ENCODE results near the gene LRCH2. TPM values are rescaled to one million over a fixed set of nuclear protein-coding genes. Genes with fewer than 3 reads are reported as not detected.

Gene LRCH2
- total RNA-seq, 4 donors from 2014 or later, result 0.42 to 1.4 (median 0.44) TPM; not detected in 1

DNA sequence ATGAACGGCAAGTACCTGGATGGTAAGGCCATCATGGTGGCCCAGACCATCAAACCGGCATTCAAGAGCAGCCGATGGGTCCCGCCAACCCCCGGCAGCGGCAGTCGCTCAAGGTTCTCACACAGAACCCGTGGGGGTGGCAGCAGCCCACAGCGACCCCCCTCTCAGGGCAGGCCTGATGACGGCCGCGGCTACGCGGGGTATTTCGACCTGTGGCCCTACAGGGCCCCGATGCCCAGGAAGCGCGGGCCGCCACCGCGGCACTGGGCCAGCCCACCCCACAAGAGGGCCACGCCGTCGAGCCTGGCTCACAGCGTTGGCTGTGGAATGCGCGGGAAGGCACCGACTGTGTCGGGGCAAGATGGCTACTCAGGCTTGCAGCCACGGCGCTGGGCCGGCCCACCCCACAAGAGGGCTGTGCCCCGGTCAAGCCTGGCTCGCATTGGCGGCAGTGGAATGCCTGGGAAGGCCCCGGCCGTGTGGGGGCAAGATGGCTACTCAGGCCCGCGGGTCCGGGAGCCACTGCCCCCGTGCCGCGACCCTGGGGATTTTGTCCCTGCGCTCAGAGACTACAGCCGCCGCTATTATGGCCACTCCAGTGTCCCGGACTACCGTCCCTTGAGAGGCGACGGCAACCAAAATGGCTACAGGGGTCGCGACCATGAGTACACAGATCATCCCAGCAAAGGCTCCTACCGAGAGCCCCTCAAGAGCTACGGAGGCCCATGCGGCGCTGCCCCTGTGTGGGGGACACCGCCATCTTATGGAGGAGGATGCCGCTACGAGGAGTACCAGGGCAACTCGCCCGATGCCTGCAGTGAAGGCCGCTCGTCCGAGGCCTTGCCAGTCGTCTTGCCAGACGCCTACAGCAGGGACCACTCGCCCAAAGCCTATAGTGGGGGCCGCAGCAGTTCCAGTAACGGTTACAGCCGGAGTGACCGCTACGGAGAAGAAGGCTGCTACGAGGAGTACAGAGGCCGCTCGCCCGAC is 44.0 kb downstream of the LRCH2 start:
- TF ChIP-seq POLR2A (IDR thresholded peaks at IDR 0.05), result no peak
- TF ChIP-seq CTCF (IDR thresholded peaks at IDR 0.05), result no peak
- no peak for TF ChIP-seq POLR2AphosphoS5 (IDR thresholded peaks at IDR 0.05)
- TF ChIP-seq EP300 (IDR thresholded peaks at IDR 0.05), result no peak
- 96% methylated on average over 29 of the region's 76 CpGs for WGBS

DNA sequence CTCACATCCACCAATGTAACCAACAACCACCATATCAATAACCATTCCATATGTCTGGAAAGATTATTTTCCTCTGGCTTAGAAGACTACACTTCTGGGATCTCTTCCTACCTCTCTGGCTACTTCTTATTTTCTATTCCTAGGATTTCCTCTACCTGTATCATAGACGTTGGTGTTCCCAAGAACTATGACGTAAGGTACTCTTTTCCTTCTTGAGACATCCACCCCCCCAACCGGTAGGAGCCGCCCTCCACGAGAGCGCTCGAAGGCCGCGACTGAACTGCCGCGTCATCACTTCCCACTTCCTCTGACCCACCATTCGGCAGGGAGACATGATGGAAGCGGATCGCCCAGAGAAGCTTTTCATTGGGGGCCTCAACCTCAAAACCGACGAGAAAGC is 44.8 kb downstream of the LRCH2 start, which contains the start of gene RBMXL3:
RBMXL3 (plus strand) TSS at position 301 of the 400 bp plus-strand sequence; CDS start at position 333, 32 bp downstream.
- no peaks in the 10 kb centered on the region for H3K4me1 ChIP-seq
- DNase-seq (ENCODE audit: low spot score in 2 of 2), result no peak
- no peaks in the 10 kb centered on the region for H3K27me3 ChIP-seq
- no peak within 1 kb of the TSS for H3K27ac ChIP-seq
- no peaks in the 10 kb centered on the region for H3K9me3 ChIP-seq
- H3K36me3 ChIP-seq, result no peaks in the 10 kb centered on the region
- WGBS, result 97% methylated on average over 16 of the region's 16 CpGs
- H3K4me3 ChIP-seq, result no peak within 1 kb of the TSS
- no peak for TF ChIP-seq CTCF (IDR thresholded peaks at IDR 0.05)
- no peak for TF ChIP-seq POLR2AphosphoS5 (IDR thresholded peaks at IDR 0.05)

More for the DNA sequence above, 44.0 kb downstream of the LRCH2 start:
- Histone ChIP-seq H3K4me3 (no peak overlapping the region), H3K36me3 (no peaks in the 10 kb centered on the region), H3K27me3 (no peaks in the 10 kb centered on the region), H3K4me1 (no peaks in the 10 kb centered on the region), H3K9me3 (no peaks in the 10 kb centered on the region), H3K27ac (no peak overlapping the region)
- DNase-seq (ENCODE audit: low spot score in 2 of 2), result no peak

DNA sequence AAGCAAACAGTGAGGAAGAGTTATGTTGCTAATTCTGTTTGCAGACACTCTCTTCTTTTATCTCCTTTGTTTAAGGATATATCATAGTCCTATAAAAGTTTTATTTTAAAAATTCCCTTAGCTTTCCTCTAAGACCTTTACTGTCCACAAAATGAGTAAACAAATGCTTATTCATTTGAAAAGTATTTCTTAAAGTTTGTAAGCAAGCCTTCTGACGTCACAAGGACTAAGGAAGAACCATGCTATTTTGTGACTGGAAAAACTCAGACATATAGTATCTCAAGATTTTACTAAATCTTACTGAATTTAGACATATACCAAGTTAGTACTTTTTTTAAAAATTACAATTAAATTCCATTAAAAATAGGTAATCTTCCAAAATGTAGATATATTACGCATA is 49.9 kb downstream of the LRCH2 start:
- H3K27me3 ChIP-seq, result no peaks in the 10 kb centered on the region
- DNase-seq (ENCODE audit: low spot score in 2 of 2), result no peak
- TF ChIP-seq EP300 (IDR thresholded peaks at IDR 0.05) (no peak), POLR2AphosphoS5 (IDR thresholded peaks at IDR 0.05) (no peak), POLR2A (IDR thresholded peaks at IDR 0.05) (no peak), CTCF (IDR thresholded peaks at IDR 0.05) (no peak)
- WGBS, result 74% methylated on average over 2 of the region's 2 CpGs
- H3K4me1 ChIP-seq, result no peaks in the 10 kb centered on the region
- H3K36me3 ChIP-seq, result no peaks in the 10 kb centered on the region
- H3K9me3 ChIP-seq, result no peaks in the 10 kb centered on the region
- H3K27ac ChIP-seq, result no peak overlapping the region
- H3K4me3 ChIP-seq, result no peak overlapping the region

GRCh38 chrX:115178473-115178872 is 55.4 kb downstream of the LRCH2 start:
- Histone ChIP-seq H3K9me3 (no peaks in the 10 kb centered on the region), H3K4me1 (no peaks in the 10 kb centered on the region), H3K4me3 (no peak overlapping the region), H3K36me3 (no peaks in the 10 kb centered on the region), H3K27ac (no peak overlapping the region), H3K27me3 (no peaks in the 10 kb centered on the region)
- 54% methylated on average over 1 of the region's 1 CpG for WGBS
- no peak for DNase-seq (ENCODE audit: low spot score in 2 of 2)
- TF ChIP-seq CTCF (IDR thresholded peaks at IDR 0.05) (no peak), POLR2A (IDR thresholded peaks at IDR 0.05) (no peak), EP300 (IDR thresholded peaks at IDR 0.05) (no peak), POLR2AphosphoS5 (IDR thresholded peaks at IDR 0.05) (no peak)

DNA sequence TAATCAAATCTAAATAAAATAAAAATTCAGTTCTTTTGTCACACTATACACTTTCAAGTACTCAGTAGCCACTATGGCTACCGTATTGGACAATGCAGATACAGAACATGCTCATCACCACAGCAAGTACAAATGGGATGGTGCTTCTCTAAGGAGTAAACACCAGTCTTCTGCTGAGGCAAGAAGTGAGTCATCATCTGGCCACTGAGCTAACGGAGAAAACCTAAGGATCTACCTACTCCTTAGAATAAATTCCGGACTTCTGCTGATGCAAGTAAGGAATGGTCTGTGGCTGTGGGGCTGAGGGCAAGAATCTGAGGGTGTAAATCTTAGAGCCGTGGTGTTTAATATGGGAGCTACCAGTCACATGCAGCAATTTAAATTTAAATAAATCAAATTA is 56.0 kb downstream of the LRCH2 start:
- Histone ChIP-seq H3K9me3 (no peaks in the 10 kb centered on the region), H3K27me3 (no peaks in the 10 kb centered on the region), H3K4me1 (no peaks in the 10 kb centered on the region), H3K36me3 (no peaks in the 10 kb centered on the region), H3K4me3 (no peak overlapping the region), H3K27ac (no peak overlapping the region)
- TF ChIP-seq EP300 (IDR thresholded peaks at IDR 0.05) (no peak), CTCF (IDR thresholded peaks at IDR 0.05) (no peak), POLR2AphosphoS5 (IDR thresholded peaks at IDR 0.05) (no peak), POLR2A (IDR thresholded peaks at IDR 0.05) (no peak)
- no peak for DNase-seq (ENCODE audit: low spot score in 2 of 2)
- WGBS, result 82% methylated on average over 4 of the region's 4 CpGs

Data from suprapubic skin (tissue), 4 donors.